Activated T-helper 1 cell treated with Interleukin-2 at 50 U/mL for 16 hours (primary cell): ENCODE measurements around the gene ANTKMT.

Experiments
- DNase-seq: peaks from one replicate; pipeline ENCODE4 v3.0.0-alpha.2; 2020; ENCODE audit warnings: low read depth

ANTKMT gene

GRCh38 chr16:720990-721764 is at the start of gene ANTKMT:
Gene ANTKMT, plus strand, starts transcription at chr16:721146. Its CDS starts 129 bp downstream, at chr16:721275.
- DNase-seq, result peak; percentile 61

GRCh38 chr16:671353-672131 is 49.4 kb upstream of the ANTKMT start:
- no peak for DNase-seq

GRCh38 chr16:672371-672770 is 48.6 kb upstream of the ANTKMT start:
- no peak for DNase-seq

- DNase-seq, result no peak
Observed at GRCh38 chr16:672851-673250, 48.1 kb upstream of the ANTKMT start.

- no peak for DNase-seq
Observed at GRCh38 chr16:673399-673991, 47.5 kb upstream of the ANTKMT start.

GRCh38 chr16:674214-674881 is 46.6 kb upstream of the ANTKMT start:
- DNase-seq, result no peak

- no peak for DNase-seq
Observed at GRCh38 chr16:674968-675883, 45.7 kb upstream of the ANTKMT start, which contains the start of gene RHBDL1. Gene RHBDL1, plus strand, starts transcription at chr16:675671. Its CDS starts 120 bp downstream, at chr16:675791.

- no peak for DNase-seq
Observed at GRCh38 chr16:675884-676564, 44.9 kb upstream of the ANTKMT start.

- no peak for DNase-seq
Observed at GRCh38 chr16:676565-676902, 44.4 kb upstream of the ANTKMT start.

GRCh38 chr16:676913-677312 is 44.0 kb upstream of the ANTKMT start:
- no peak for DNase-seq

- DNase-seq, result no peak
Observed at GRCh38 chr16:677316-678190, 43.4 kb upstream of the ANTKMT start.

- DNase-seq, result no peak
Observed at GRCh38 chr16:678209-678857, 42.6 kb upstream of the ANTKMT start.

GRCh38 chr16:678858-679813 is 41.8 kb upstream of the ANTKMT start:
- DNase-seq, result no peak

GRCh38 chr16:679814-680624 is 40.9 kb upstream of the ANTKMT start, which contains the start of gene STUB1:
Gene STUB1, plus strand, starts transcription at chr16:680410. Its CDS starts 116 bp downstream, at chr16:680526.
- DNase-seq, result peak; percentile 78

GRCh38 chr16:680625-680945 is 40.4 kb upstream of the ANTKMT start:
- no peak for DNase-seq

GRCh38 chr16:680967-681745 is 39.8 kb upstream of the ANTKMT start:
- no peak for DNase-seq
